Measurements from ENCODE around the gene LEMD3.

GRCh38 chr12:65187665-65188064, 18.3 kb downstream of the LEMD3 start:
- TF ChIP-seq EZH2 (IDR thresholded peaks at IDR 0.05) (no peak), POLR2AphosphoS5 (IDR thresholded peaks at IDR 0.05; ENCODE audit: borderline replicate concordance, low read depth, low read length) (no peak), FOXP2 (optimal IDR thresholded peaks at IDR 0.05; ENCODE audit: control extremely low read depth, extremely low read length, insufficient read depth) (no peak)
